NCI-H748 (cell line): ENCODE results near the gene ZNF765.
"Not testable (repeated sequence)": the region's sequence is repeated elsewhere in the genome, so short reads cannot be mapped to it uniquely, and the experiment has no call there.

Experiments
- DNase-seq: peaks from one replicate; lab custom pipeline; 2025; ENCODE audit not compliant: unreplicated experiment; lab: John Stamatoyannopoulos, UW

The ZNF765 gene

DNA sequence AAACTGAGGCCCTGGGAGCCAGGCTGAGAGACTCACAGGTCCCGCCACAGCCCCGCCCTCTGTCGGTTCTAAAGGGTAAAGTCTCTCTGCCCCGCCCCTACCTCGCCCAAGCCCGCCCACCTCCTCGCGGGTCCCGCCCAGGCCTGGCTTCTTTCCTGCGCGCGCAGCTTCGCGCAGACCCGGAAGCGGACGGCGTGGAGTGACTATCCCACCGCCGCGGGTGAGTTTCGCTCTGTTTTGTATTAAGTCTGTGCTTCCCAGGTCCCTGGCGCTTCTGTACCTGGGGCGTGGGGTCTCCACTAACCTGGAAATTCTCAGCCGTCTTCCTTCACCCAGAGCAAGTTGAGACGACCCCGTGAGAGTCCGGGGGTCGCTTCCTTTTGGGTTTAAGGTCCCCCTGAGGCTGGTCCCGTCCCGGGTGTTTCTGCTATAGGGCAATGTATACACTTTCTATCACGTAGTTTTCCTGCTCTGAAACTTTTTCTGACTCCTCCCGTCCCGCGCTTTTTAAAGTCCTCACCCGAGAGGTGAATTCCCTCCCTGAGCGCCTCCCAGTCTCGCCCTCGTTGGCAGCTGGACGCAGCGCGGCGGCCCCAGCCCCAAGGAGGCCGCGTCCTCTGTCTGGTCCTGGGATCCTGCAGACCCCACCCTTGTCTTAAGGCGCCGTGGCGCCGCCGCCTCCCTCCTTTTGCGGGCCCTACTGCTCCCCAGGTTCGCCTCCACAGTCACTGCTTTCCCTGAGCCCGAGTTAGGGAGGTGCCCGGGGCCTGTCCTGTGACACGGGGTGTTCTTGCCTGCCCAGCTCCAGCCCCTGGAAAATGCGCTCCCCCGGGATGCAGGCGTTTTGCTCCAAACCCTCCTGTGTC, at the start of gene ZNF765:
Gene ZNF765 (plus strand): TSS at position 176 of the 866 bp plus-strand sequence. CDS start 2,867 bp downstream, outside the sequence.
- DNase-seq, result peak; percentile 94

DNA sequence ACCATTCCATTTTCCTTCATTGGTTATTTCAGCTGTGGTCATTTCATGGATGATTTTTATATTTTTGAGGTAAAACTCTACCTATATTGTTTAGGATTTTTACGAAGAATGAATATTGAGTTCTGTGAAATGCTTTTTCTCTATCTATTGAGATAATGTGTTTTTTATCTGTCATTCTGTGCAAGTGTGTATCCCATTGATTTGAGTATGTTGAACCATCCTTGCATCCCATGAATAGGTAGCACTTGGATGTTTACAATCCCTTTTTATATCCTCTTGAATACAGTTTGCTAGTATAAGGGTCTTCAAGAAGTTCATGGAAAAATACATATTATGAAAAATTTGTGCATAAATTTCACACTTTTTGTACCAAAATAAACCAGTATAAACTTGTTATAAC, 39.2 kb upstream of the ZNF765 start:
- DNase-seq, result no peak

DNA sequence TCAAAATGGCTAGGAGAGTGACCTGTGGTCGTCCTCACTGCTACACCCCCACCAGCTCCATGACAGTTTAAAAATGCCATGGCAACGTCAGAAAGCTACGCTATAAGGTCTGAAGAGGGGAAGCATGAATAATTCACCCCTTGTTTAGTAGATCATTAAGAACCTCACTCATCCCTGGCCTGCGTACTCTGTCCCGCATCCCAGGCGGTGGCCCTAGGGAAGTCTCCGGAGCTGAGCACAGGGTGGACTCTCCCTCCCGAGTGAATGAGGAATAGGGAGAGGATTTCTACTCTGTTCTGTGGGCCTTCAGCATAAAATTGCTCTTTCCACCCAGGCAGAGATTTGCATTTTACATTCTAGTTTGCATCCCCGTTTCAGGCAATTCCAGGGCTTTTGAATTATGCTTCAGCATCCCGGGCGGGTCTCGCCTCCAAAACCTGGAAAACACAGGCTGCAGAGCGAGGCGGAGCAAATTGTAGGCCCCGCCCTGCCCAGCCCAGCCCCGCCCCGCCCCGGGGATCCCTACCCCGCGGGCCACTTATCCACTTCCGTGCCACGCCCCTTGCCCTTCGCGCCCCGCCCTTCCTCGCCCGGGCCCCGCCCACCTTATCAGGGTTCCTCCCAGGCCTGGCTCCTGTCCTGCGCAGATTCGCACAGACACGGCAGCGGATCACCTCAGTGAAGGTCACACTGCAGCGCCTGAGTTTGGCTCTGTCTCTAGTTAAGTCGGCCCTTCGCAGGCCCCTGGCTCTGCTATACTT, 36.9 kb upstream of the ZNF765 start:
- no peak for DNase-seq

DNA sequence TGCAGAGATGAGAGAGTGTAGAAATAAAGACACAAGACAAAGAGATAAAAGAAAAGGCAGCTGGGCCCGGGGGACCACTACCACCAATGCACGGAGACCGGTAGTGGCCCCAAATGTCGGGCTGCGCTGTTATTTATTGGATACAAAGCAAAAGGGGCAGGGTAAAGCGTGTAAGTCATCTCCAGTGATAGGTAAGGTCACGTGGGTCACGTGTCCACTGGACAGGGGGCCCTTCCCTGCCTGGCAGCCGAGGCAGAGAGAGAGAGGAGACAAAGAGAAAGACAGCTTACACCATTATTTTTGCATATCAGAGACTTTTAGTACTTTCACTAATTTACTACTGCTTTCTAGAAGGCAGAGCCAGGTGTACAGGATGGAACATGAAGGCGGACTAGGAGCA, 34.9 kb upstream of the ZNF765 start:
- DNase-seq, result not testable (repeated sequence)

DNA sequence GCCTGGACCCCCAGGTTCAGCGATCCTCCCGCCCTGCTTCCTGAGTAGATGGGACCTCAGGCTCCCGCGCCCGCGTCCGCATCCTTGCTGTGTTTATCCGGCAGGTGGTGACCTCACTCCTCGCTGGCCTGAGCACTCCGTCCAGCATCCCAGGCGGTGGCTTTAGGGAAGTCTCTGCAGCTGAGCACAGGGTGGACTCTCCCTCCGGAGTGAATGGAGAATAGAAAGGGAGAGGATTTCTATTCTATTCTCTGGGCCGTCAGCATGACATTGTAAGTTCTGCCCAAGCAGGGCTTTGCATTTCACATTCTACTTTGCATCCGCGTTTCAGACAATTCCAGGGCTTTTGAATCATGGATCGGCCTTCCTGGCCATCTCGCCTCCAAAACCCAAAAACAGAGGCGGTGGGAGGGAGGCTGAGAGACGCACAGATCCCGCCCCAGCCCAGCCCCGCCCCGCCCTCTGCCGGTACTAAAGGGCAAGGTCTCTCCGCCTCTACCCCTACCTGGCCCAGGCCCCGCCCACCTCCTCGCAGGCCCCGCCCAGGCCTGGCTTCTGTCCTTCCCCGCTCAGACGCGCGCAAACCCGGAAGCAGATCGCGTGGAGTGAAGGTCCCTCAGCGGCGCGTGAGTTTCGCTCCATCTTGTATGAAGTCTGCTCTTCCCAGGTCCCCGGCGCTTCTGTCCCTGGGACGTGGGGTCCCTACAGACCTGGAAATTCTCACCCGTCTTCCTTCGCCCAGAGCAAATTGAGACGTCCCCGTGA, 29.6 kb upstream of the ZNF765 start, which contains the start of gene ZNF525:
Gene ZNF525 (plus strand): TSS at position 572 of the 765 bp plus-strand sequence. CDS start 6,577 bp downstream, outside the sequence.
- peak; percentile 96 for DNase-seq

DNA sequence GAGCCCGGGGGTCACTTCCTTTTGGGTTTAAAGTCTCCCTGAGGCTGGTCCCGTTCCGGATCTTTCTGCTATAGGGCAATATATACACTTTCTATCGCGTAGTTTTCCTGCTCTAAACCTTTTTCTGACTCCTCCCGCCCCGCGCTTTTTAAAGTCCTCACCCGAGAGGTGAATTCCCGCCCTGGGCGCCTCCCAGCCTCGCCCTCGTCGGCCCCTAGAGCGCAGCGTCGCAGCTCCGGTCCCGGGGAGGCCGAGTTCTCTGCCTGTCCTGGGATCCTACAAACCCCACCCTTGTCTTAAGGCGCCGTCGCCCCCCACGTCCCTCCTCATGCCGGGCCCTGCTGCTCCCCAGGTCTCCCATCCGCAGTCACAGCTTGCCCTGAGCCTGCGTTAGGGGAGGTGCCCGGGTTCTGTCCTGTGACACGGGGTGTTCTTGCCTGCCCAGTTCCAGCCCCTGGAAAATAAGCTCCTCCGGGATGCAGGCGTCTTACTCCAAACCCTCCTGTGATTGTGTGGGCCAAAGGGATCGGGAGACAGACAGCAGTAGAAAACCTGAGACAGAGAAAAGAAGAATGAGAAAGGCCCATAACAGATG, 29.0 kb upstream of the ZNF765 start:
- DNase-seq, result peak; percentile 69

DNA sequence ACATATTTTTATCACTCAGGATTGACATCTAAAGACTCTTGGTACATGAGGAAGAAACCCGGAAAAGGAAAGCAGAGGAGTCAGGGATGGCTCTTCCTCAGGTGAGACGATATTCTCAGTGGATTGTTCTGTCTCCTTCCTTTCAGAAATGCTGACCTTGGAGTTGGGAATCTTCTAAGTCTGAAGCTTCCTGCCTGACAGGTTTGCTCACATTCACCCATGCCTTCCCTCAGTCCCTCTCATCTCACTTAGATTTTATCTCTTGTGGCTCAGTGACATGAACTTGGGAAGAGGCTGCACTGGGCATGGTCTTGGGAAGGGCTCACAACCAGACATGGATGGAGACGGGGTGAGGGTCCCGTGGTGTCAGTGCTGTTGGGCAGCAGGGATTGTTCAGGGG, 22.8 kb upstream of the ZNF765 start:
- no peak for DNase-seq

DNA sequence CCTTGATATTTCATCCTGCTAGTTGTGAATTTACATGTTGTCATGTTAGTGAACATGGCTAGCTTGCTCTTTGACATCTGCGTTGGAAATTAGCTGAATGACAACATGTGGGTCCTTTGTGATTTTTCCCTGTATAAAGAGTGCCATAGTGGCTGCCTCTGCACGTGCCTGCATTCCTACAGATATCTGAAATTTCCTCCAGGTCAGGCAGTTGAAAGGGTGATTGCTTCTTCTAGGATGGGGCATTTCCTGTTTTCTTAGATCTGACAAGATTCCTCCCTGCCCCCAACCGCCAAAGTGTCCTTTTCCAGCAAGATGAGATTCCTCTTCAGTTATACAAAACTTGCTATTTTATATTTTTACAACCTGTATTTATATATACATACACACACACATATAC, 20.7 kb upstream of the ZNF765 start:
- DNase-seq, result no peak

DNA sequence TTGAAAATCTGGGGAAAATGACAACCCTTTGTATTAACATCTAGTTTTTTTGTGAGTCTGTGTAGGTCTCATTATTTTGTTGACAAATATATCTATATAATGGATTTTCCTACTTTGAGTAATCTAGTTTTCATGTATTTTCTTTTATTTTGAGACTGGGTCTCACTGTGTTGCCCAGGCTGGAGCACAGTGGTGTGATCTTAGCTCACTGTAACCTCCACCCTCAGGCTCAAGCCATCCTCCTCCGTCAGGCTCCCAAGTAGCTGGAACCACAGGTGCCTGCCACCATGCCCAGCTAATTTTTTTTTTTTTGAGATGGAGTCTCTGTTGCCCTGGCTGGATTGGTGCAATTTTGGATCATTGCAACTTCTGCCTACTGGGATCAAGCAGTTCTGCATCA, 20.2 kb upstream of the ZNF765 start:
- DNase-seq, result no peak

DNA sequence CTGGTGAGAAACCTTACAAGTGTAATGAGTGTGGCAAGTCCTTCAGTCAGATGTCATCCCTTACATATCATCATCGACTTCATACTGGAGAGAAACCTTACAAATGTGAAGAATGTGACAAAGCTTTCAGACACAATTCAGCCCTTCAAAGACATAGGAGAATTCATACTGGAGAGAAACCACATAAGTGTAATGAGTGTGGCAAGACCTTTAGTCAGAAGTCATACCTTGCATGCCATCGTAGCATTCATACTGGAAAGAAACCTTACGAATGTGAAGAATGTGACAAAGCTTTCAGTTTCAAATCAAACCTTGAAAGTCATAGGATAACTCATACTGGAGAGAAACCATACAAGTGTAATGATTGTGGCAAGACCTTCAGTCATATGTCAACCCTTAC, 13.6 kb upstream of the ZNF765 start:
- DNase-seq, result no peak

DNA sequence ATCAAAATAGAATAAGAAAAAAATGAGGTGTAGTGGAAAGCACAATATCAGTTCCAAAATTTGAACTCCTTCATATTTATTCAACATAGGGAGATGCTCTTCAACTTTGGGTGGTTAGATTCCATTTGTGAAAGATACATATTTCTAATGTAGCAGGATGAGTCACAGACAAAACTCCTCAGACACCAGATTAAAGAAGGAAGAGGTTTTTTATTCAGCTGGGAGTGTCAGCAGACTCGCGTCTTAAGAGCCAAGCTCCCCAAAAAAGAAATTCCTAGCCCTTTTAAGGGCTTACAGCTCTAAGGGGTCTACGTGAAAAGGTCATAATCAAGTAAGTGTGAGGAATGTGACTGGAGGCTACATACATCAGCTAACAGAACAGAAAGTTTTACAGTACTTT, 6.8 kb upstream of the ZNF765 start:
- no peak for DNase-seq

DNA sequence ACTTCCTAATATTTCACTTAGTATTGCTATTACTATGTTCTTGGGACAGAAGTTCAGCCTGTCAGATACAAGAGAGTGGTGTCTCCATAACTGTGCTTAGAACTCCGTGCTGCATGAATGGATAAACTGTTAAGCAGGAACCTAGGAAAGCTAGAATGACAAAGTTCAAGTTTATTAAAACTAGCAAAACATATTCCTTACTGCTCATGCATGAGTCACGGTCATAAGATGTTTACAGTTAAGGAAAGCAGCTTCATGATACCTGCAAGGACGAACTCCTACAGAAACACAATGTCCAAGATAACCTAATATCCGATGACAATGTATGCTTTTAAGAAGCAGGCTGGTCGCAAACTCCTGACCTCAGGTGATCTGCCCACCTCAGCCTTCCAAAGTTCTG, 6.0 kb upstream of the ZNF765 start:
- no peak for DNase-seq

DNA sequence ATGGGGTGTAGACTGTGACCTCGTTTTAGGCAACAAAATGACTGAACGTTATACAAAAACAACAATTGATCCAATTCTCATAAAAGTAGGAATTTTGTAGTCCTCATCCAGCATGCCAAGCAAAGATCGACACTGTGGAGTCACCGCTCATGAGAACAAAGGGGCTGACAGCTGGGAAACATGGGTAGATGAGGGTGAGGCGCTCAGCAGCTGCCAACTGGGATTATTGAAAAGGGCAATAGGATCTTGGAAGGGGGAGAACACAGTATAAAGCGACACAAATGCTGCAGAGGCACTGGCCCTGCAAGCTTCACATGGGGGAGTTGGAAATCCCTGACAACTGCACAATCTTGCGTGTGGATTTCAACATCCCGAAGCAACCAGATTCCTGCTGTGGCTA, 5.4 kb upstream of the ZNF765 start:
- DNase-seq, result no peak

DNA sequence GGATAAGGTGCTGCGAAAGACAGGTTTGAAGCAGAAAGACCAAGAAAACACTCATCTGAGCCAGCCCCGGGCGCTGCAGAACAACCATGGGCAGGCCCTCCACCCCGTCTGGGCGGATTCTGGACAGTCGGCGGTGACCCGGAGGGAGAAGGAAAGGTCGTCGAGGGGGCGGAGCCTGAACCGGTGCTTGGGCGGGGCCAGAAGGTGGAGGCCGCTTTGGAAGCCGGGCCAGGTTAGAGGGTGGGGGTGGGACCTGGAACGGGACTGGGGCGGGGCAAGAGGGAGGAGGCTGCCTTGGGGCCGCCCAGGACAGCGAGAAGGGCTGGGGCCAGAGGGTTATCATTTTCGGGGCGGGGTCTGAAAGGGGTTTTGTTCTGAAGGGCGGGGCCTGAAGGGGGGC, 5.0 kb upstream of the ZNF765 start:
- DNase-seq, result no peak

DNA sequence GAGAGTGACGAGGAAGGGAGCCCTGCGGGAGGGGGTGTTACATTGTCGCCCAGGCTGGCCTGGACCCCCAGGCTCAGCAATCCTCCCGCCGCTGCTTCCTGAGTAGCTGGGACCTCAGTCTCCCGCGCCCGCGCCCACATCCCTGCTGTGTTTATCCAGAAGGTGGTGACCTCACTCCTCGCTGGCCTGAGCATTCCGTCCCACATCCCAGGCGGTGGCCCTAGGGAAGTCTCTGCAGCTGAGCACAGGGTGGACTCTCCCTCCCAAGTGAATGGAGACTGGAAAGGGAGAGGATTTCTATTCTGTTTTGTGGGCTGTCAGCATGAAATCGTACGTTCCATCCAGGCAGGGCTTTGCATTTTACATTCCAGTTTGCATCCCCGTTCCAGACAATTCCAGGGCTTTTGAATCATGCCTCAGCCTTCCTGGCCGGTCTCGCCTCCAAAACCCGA, 401 bp upstream of the ZNF765 start:
- peak; percentile 79 for DNase-seq

DNA sequence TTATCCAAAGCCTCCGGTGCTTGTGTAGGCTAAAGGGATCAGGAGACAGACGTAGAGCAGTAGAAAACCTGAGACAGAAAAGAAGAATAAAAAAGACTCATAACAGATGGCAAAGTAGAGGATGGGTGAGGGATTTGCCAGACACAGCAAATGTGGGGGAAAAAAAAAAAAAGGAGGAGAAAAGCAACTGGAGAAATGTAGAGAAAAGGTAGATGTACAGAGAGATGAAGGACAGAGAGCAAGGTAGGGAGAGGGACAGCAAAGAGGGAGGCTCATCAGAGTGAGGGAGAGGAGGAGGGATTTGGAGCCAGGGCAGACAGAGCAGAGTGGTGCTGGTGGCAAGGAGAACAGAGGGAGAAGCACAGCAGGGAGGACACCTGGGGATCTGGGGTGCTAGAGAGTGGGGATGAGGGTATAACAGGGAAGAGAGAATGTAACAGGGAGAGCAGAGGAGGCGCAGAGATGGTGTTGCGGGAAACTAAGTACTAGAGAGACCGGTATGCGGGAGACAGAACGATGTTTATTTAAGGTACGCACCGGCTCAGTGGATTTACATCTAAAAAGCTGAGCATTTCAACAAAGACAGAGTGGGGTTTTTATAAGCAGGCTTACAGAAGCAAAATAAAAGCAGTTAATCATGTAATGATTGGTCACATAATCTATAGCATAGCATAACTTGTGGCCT, 1.0 kb downstream of the ZNF765 start:
- DNase-seq, result not testable (repeated sequence)

DNA sequence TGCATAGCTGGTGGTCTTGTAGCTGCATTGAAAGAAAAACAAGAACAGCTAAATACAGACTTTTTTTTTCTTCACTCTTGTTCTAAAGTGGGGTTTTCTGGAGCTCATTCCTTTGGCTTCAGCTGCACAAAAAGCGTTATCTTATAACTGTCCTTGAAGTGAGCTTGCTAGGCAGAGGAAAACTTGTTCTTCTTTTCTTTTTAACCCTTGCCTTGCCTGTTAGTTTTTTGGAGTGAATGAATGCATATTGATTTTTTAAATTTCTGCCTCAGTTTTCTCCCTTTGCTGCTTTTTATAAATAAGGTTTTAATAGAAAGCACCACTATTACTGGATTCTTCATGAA, 1.5 kb downstream of the ZNF765 start:
- DNase-seq, result no peak

DNA sequence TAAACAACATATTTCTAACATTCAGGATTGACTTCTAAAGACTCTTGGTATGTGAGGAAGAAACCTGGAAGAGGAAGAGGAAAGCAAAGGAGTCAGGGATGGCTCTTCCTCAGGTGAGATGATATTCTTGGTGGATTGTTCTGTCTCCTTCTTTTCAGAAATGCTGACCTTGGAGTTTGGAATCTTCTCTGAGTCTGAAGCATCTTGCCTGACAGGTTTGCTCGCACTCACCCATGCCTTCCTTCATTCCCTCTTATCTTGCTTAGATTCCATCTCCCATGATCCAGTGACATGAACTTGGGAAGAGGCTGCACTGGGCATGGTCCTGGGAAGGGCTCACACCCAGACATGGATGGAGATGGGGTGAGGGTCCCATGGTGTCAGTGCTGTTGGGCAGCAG, 3.0 kb downstream of the ZNF765 start:
- DNase-seq, result not testable (repeated sequence)

DNA sequence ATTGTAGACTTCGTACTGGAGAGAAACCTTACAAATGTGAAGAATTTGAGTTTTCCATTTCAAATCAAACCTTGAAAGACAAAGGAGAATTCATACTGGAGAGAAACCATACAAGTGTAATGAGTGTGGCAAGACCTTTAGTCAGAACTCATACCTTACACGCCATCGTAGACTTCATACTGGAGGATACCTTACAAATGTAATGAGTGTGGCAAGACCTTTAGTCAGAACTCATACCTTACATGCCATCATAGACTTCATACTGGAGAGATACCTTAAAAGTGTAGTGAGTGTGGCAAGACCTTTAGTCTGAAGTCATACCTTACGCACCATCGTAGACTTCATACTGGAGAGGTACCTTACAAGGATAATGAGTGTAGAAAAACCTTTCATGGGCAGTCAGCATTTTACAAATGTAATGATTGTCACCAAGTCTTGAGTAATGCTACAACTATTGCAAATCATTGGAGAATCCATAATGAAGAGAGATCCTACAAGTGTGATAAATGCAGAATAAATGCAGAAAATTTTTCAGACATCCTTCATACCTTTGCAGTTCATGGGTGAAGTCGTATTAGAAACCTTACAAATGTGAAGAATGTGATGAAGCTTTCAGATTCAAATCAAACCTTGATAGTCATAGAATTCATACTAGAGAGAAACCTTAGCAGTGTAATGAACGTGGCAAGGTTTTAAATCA, 14.7 kb downstream of the ZNF765 start:
- DNase-seq, result no peak
